GF-D8 (cell line): ENCODE data around the gene SLC6A16.
"Not testable (repeated sequence)": the region's sequence is repeated elsewhere in the genome, so short reads cannot be mapped to it uniquely, and the experiment has no call there.

Experiments used
- DNase-seq: peaks from one replicate; lab custom pipeline; 2025; lab: John Stamatoyannopoulos, UW

SLC6A16 gene

DNA sequence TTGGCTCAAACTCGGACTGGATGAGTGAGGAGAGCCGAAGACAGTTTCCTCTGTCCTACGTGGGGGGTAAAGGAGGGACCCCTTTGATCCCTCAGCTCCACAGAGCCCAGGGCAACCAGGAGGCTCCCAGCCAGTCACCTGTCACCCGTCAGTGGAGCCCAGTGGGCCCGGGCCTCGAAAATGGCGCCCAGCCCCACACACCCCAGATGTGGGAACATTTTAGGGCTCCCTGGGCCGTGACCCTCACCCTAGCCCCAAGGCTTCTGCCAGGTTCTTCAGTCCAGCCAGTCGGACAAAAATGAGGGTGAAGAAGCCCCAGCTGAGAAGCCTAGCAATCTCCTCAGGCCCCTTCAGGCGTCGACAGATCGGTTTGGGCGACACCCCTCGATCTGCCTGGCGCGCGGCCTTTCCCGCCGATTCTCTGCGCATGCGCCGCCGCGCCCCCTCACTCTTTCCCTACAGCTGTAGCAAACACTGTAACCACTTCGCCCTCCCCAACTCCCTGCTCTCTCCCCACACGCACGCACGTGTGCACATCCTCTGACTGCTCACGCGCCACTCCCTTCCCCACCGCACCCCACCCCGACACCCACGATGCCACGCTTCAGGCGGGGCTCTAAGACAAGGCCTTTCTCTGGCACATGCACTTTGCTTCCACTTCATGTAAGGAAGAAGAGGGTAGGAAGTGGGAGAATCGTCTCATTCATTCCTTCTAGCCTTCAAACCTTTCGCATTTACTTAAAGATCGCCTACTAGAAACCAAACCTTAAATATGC is at the start of gene SLC6A16:
Gene SLC6A16, minus strand, starts transcription at position 391 of the 776 bp plus-strand sequence. CDS start 13,844 bp downstream, outside the sequence.
- DNase-seq = no peak

DNA sequence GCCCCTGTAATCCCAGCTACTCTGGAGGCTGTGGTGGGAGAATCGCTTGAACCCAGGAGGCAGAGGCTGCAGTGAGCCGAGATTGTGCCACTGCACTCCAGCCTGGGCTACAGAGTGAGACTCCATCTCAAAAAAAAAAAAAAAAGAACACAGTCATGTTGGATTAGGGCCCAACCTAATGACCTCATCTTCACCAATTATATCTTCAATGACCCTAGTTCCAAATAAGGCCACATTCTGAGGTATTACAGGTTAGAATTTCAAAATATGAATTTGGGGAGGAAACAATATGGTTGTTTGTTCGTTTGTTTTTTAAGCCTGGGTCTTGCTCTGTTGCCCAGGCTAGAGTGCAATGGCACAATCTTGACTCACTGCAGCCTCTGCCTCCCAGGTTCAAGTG is 48.2 kb upstream of the SLC6A16 start:
- not testable (repeated sequence) for DNase-seq

DNA sequence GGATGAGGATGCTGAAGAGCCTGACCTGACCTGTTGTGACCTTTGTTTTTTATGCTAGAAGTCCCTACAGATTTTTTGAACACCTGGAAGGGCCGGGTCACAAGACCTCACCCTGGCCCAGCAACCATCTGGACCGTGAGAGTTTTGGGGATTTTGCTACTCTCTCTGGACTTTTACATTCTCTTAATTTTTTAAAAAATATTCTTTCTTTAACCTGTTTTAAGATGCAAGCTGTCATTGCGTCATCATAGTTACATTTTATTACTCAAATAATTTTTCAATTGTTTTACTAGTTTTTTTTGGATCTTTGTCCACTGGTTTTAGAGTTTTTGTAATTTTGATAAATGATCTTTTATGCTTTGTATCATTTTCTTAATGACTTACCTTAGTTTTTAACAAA is 46.2 kb upstream of the SLC6A16 start:
- no peak for DNase-seq

DNA sequence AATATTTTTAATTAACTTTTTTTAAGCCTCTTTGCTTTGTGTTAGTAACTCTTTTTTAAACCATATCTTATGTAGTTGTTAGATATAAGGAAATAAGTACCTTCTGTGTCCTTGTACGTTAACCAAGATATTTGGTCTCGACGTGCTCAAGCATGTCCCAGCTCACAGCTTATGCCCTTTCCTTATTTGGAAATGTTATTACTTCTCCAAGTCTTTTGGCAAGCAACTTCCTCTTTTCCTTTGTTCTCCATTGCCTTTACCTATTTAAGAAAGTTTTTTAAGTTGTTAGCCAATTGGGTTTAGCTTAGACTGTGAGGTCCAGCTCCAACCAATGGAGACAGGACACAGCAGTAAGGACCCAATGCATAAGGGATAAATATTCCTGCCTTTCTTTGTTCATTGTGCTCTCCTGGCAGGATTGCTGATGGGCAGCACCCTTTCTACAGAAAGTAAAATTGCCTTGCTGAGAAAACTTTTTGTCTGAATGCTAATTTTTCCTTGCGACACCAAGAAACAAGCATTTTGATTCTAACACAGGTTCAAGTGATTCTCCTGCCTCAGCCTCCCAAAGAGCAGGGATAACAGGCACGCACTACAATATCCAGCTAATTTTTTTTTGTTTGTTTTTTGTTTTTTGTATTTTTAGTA is 43.8 kb upstream of the SLC6A16 start:
- DNase-seq = no peak

DNA sequence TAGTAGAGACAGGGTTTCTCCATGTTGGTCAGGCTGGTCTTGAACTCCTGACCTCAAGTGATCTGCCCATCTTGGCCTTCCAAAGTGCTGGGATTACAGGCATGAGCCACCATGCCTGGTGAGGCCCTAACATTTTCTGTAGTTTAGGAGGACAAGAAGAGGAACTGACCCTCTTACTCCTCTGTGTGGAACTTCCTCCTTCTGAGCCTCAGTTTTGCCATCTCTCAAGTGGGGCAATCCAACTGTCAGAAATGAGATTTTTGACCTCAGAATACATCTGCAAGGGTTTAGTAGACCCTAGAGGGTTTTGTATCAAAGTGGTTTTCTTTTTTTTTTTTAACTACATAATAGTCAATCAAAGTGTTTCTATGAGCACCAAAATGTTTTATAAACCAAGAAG is 41.1 kb upstream of the SLC6A16 start:
- no peak for DNase-seq

DNA sequence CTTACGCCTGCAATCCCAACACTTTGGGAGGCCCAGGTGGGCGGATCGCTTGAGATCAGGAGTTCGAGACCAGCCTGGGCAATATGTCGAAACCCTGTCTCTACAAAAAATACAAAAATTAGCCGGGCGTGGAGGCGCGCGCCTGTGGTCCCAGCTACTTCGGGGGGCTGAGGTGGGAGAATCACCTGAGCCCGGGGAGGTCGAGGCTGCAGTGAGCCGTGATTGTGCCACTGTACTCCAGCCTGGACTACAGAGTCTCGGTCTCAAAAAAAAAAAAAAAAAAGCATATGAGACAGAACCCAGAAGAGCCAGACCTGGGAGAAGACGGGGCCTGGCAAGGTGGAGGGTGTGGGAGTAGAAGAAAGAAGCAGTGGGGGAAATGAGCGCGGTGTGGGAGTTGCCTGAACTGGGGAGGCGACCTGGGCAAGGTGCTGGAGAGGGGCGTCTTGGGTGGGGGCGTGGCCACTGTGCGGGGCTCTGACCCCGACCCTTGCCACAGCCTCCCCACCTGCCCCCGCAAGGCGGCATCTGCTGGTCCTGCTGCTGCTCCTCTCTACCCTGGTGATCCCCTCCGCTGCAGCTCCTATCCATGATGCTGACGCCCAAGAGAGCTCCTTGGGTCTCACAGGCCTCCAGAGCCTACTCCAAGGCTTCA is 39.2 kb upstream of the SLC6A16 start:
- no peak for DNase-seq

DNA sequence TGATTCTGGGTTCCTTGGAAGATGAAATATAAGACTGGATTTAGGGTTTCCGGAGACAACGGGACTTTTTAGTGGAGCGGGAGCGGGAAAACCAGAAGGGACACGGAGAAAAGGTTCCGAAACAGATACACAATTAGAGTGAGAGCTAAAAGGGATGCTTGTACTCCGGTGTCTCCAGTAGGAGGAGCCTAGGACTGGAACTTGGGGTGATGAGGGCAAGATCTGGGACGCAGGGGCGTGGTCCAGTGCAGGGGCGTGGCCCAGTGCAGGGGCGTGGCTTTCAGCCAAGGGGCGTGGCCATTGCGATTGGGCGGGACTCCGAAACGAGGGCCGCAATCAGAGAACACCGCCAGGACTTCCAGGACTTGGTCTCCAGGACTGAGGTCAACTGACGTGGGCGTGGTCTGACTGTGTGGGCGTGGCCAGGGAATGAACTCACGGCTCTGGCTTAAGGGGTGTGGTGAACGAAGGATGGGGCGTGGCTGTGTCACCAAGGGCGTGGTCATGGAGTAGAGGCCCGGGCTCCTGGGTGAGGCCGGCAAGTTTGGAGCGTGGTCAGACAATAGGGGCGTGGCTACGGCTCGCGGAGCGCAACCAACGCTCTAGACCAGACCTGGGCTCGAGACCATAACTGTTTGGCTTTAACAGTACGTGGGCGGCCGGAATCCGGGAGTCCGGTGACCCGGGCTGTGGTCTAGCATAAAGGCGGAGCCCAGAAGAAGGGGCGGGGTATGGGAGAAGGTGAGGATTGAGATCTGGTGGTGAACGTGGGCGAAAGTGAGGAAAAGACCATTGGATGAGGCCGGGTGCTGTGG is 38.5 kb upstream of the SLC6A16 start, which contains the start of gene DKKL1:
Gene DKKL1, plus strand, starts transcription at position 610 of the 815 bp plus-strand sequence. Its CDS starts 122 bp downstream, at position 732.
- DNase-seq = no peak

DNA sequence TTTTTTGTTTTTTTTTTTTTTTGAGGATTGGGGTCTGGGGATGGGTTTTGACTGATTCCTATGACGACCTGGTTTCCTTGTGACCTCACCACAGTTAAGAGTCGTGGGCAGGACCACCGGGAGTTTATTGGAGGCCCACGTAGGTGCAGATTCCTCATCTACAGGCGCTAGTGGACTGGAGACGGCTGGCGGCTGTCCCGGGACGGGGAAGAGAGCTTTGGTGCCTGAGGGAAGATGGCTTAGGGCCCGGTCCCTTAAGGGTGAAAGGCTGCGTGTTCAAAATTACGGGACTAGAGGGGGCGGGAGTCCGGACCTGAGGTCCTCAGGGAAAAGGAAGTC is 37.9 kb upstream of the SLC6A16 start:
- no peak for DNase-seq

DNA sequence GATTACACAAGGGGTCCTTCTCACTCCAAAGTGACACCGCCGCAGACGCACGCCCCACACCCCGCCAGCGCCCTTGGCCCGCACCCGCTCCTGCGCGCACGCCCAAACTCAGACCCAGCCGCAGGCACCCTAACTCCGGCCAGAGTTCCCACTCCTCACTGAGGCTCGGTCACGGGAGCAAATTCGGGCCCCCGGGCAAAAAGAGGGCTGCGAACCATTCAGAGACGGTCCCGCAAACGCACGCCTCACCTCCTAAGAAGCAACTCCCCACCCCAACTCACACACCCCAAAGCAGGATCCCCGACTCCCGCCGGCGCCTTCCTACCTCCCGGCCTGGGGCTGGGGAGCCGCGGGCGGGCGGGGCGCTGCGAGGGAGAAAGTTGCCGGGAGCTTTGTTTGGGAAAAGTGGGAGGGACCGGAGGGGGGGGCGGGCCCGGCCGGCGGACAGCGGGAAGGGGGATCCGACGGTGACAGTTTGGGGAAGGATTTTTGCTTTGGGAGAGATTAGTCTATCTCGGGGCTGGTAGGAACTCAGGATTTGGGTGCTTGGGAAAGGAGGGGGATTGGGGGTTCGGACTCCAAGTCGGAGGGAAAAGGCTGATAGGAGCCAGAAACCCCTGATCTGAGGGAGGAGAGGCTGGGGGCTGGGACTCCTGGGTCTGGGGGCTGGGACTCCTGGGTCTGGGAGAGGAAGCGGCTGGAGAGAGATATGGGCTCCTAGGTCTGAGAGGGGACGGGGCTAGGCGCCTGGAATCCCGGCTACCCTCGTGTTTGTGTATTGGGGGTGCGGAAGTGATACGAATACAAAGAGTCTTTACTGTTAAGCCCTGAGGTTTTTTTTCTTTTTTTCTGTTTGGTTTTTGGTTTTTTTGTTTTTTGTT is 37.3 kb upstream of the SLC6A16 start, which contains the start of gene TEAD2:
Gene TEAD2, minus strand, starts transcription at position 369 of the 881 bp plus-strand sequence. CDS start 2,341 bp downstream, outside the sequence.
- no peak for DNase-seq

DNA sequence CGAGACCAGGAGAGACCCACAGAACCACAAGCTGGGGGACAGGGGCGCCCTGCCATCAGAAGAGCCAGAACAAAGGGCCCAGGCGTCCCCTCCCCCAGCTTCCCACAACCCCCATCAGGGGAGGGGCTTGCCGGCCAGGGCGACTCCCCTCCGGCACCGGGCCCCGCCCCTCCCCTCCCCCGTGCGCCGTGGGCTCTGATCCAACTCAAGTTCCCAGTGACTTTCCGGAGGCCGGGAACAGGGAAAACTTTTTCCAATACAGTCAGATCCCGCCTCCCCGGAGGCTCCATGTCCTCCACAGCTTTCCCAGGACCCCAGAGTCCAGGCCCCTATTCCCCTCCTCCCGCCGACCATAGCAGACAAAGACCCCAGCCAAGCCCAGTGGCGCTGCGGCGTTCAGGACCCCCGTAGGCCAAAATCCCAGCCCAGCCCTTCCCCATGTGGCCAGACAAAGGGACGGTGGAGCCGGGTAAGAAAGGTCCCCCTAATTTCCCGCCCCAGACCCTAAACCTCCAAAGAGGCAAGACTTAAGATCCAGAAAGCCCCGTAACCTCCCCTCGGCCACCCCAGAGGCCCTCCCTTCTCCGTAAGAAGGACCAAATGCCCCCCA is 36.6 kb upstream of the SLC6A16 start:
- no peak for DNase-seq

DNA sequence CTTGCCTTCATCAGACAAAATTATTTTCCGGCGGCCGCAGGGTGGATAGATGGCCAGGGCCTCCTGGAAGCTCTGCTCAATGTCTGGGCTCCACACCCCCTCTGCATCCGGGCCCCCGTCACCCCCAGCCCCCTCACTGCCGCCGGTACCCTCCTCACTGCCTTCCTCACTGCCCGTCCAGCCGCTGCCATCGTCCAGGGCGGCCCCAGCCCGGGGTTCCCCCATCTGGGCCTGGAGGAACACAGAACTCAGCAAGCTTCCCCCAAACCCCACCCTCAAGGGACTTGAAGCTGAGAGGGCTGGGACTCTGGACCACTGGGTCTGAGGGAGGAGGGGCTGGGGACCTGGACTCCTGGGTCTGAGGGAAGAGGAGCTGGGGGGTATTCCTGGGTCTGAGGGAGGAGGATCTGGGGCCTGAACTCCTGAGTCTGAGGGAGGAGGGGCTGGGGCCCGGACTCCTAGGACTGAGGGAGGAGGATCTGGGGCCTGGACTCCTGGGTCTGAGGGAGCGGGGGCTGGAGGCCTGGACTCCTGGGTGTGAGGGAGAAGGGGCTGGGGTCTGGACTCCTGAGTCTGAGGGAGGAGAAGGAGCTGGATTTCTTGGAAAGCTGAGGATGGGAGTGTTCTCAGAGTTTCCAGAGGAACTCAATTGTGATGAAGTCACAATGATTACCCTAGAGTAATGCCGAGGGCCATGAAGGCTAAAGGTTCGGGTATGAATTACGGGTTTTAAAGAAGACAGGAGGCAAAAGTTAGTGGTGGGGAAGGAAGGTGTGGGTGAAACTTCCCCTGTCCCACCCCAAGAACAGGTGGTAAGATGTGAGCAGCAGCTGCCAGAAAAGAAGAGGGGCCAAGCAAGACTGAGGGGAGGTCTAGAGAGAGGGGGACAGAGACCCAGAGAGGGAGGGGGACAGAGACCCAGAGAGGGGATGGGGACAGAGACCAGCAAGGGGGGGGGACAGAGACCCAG is 35.1 kb upstream of the SLC6A16 start:
- no peak for DNase-seq

DNA sequence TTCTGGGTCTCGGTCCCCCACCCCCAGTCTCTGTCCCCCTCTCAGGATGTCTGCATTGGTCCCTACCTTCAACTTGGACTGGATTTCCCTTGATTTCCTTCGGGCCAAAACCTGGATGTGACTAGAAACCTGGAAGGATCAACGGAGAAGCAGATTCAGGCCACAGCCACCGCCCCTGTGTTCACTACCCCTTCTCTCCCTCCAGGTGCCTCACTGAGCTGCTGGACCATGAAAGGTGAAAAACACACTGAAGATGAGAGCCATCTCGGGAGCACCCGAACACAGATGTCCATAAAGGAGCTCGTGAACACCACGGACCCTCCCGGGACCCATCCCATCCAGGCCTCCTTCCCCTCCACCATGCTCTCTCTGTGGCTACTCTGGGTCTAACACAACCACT is 32.2 kb upstream of the SLC6A16 start:
- no peak for DNase-seq

DNA sequence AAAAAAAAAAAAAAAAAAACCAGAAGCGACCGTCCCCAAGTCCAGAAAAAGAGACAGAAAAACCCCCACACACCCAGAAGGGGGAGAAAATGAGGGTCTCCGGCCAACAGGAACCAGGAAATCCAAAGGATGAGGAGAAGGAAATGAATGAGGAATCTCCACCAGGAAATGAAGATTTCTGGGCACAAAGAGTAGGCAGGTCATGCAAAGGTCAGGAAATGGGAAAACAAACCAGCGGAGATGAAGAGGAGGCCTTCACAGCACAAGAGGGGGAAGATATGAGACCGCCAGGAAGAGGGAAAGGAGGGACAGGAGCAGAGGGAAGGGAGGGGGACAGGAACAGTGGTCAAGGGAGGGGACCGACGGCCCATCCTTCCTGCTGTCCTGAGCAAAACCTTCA is 31.4 kb upstream of the SLC6A16 start:
- DNase-seq = no peak

DNA sequence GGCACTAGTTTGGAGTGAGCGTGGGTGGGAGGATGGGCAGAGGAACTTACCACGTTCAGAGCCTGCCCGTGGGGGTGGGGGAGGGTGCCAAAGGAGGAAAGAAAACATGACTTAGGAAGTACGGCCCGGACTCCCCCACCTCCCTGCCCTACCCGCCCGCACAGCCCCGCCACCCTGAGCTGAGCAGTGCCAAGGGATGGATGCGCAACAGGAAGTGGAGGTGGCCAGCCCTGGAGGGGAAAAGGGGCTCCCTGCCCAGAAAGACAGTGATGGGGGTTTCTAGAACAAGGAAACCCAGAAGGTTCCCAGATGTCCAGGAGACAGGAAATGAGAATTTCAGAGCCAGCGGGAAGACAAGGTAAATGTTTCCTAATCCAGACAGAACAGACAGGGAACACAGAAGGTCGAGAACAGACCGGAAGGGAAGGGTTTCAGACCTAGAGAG is 30.9 kb upstream of the SLC6A16 start:
- DNase-seq = no peak

DNA sequence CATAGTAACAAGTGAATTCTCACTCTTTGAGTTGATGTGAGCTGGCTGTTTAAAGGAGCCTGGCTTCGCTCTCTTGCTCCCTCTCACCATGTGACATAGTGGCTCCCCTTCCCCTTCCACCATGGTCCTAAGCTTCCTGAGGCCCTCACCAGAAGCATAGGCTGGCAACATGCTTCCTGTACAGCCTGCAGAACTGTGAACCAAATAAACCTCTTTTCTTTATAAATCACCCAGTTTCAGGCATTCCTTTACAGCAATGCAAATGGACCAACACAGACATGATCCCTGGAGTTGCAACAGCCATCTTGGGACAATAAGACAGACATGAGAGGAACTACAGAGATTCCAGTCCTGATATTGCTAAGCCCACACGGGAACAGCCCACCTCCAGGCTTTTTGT is 24.6 kb upstream of the SLC6A16 start:
- DNase-seq = no peak

DNA sequence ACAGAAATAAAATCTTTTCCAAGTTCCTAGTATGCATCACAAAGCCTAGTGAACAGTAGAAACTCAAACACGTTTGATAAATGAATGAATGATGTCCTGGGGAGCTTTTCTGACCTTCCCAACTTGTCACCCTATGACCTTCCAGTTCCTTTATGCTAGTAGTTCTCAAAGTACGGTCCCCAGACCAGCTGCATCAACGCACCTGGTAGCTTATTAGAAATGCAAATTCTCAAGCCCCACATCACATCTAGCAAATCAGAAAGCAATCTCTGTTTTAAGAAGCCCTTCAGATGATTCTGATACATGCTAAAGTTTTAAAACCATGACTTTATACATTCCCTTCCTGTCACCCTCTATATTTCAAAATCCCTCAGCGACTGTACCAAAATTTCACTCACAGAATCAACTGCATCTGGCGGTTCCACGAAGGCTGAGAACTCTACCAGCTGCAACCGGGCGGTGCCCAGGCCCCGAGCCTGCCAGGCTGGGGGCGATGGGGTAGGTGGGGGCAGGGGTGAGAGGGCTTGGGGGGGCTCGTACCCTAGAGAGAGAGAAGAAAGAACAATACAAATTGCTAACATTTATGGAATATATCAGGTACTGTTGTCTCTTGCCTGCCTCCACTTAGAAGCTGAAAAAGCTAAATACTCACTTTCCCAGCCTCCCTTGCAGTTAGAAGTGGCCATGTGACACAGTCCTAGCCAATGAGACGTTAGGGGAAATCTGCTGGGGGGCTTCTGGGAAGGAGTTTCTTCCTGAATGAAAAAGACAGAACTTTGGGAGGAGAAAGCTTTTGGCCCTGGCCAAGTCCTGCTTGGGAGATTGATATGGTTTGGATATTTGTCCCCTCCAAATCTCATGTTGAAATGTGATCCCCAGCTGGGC is 23.6 kb upstream of the SLC6A16 start:
- DNase-seq = no peak

DNA sequence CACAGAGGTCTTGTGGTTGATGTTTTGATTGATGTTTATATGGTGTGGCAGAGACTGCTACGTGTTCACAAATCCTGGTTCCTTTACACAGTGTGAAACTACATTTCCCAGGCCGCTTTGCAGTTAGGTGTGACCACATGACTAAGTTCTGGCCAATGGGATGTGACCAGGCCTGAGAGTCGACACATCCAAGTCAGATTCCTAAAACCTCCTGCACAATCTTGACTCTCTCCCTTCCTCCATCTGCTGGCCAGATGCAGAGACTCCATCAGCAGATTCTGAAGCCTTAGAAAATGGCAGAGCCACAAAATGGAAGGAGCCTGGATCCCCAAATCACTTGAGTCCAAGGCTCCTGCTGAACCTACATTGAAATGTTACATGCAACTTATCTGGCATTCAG is 22.8 kb upstream of the SLC6A16 start:
- no peak for DNase-seq

DNA sequence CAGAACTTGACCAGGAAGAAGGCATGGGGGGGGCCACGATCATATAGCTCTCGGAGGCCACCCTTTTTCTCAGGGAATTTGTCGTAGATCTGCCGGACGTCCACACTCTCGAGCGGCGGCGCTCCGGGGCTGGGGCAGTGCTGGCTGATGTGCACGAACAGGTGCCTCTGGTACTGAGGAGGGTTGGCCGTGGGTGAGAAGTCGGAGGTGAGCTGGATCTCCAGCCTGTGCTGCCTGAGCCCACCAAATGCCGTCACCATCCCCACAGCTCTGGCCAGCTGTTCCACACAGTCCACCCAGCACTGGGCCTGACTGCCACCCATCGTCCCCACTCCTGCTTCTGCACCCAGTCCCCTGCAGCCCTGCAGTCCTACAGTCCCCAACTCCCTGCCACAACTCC is 22.2 kb upstream of the SLC6A16 start:
- no peak for DNase-seq
